H1 (cell line): ENCODE results near the gene MED16. TPM values are rescaled to one million over a fixed set of nuclear protein-coding genes. Genes with fewer than 3 reads are reported as not detected.

Experiments used
- CTCF ChIA-PET: fragments of 300-600 bp; sonication (Branson Sonifier 250); formaldehyde crosslinking; loops from one replicate; lab custom pipeline; 2021; ENCODE audit not compliant: partially characterized antibody; lab: Charles Lee
- POLR2A ChIA-PET: fragments of 300-600 bp; sonication (Branson Sonifier 250); formaldehyde crosslinking; loops from one replicate; lab custom pipeline; 2021; ENCODE audit warnings: inconsistent platforms; ENCODE audit not compliant: partially characterized antibody; lab: Charles Lee
- DNase-seq, 2 experiments: peaks; one replicate each; pipeline versions ENCODE4 v3.0.0 to v3.0.0-alpha.2; 2010 to 2022; ENCODE audit warnings: low spot score in 2 of 2, low read depth in 1 of 2, mixed read lengths in 1 of 2
- FAIRE-seq: peaks from 2 replicates; lab custom pipeline; 2011; peaks lifted over from hg19 to GRCh38; lab: Jason Lieb, UNC
- H2AFZ ChIP-seq: 2 replicates; pipeline ENCODE4 v1.8.1; 2012; ENCODE audit warnings: low read length, inconsistent platforms
- H2AK5ac ChIP-seq: 2 replicates; pipeline ENCODE4 v1.6.1; 2013; ENCODE audit warnings: low read depth, low read length
- H2BK120ac ChIP-seq: replicated peaks from 2 replicates; pipeline ENCODE3; 2013; ENCODE audit warnings: low read depth, low read length, inconsistent platforms
- H2BK12ac ChIP-seq: 2 replicates; pipeline ENCODE4 v1.6.1; 2013; ENCODE audit warnings: low read depth, low read length
- H2BK15ac ChIP-seq: 2 replicates; pipeline ENCODE4 v1.6.1; 2013; ENCODE audit warnings: low read length
- H2BK20ac ChIP-seq: 2 replicates; pipeline ENCODE4 v1.6.1; 2013; ENCODE audit warnings: low read length
- H2BK5ac ChIP-seq: 2 replicates; pipeline ENCODE4 v1.6.1; 2013; ENCODE audit warnings: low read depth, low read length
- H3K14ac ChIP-seq: 2 replicates; pipeline ENCODE4 v1.6.1; 2013; ENCODE audit warnings: inconsistent platforms; ENCODE audit not compliant: insufficient read length
- H3K18ac ChIP-seq: 2 replicates; pipeline ENCODE4 v1.6.1; 2013; ENCODE audit warnings: low read length; ENCODE audit errors: extremely low read depth
- H3K23ac ChIP-seq: 2 replicates; pipeline ENCODE4 v1.6.1; 2013; ENCODE audit warnings: inconsistent platforms; ENCODE audit not compliant: insufficient read length
- H3K23me2 ChIP-seq: 2 replicates; pipeline ENCODE4 v1.6.1; 2013; ENCODE audit warnings: low read depth, low read length
- H3K27ac ChIP-seq: 2 replicates; pipeline ENCODE4 v1.6.1; 2011; ENCODE audit warnings: low read depth, low read length, inconsistent platforms
- H3K27me3 ChIP-seq, 4 experiments: replicated peaks in 1 of 4; 1 replicate in 1 of 4; 2 replicates in 3 of 4; pipeline versions ENCODE4 v1.6.1 to v1.8.1; 2011 to 2013; ENCODE audit warnings: low read length in 3 of 4, mild to moderate bottlenecking in 3 of 4, inconsistent platforms in 2 of 4, mixed read lengths in 2 of 4, moderate library complexity in 1 of 4; ENCODE audit not compliant: control insufficient read depth in 3 of 4, insufficient read depth in 3 of 4; ENCODE audit errors: extremely low read depth in 1 of 4
- H3K36me3 ChIP-seq, 4 experiments: 2 replicates each; pipeline versions ENCODE4 v1.6.1 to v1.8.1; 2011 to 2013; ENCODE audit warnings: mild to moderate bottlenecking in 4 of 4, low read length in 3 of 4, moderate library complexity in 2 of 4, control low read depth in 1 of 4, inconsistent platforms in 1 of 4; ENCODE audit not compliant: insufficient read depth in 4 of 4, control insufficient read depth in 2 of 4
- H3K4ac ChIP-seq: replicated peaks from 2 replicates; pipeline ENCODE3; 2013; ENCODE audit warnings: low read length, low read depth, mixed read lengths, inconsistent platforms; ENCODE audit not compliant: insufficient read length
- H3K4me1 ChIP-seq, 4 experiments: replicated peaks in 1 of 4; 1 replicate in 1 of 4; 2 replicates in 3 of 4; pipeline versions ENCODE4 v1.6.1 to v1.8.1; 2011 to 2013; ENCODE audit warnings: low read length in 3 of 4, inconsistent platforms in 2 of 4, mixed read lengths in 1 of 4; ENCODE audit not compliant: insufficient read depth in 4 of 4, control insufficient read depth in 3 of 4
- H3K4me2 ChIP-seq, 2 experiments: 2 replicates each; pipeline versions ENCODE4 v1.6.1 to v1.8.1; 2011 to 2013; ENCODE audit warnings: low read depth in 2 of 2, low read length in 2 of 2, control low read depth in 1 of 2, inconsistent platforms in 1 of 2, mild to moderate bottlenecking in 1 of 2; ENCODE audit not compliant: insufficient read depth in 1 of 2
- H3K4me3 ChIP-seq, 4 experiments: fragments of 200-600, 300-600 bp in 1 of 4; sonication (generic), shearing (Covaris generic), sonication (Bioruptor Twin) in 1 of 4; 2 replicates each; pipeline versions ENCODE4 v1.5.1 to v1.8.1; 2011 to 2016; ENCODE audit warnings: low read length in 4 of 4, low read depth in 3 of 4, control low read depth in 2 of 4, inconsistent platforms in 2 of 4, mild to moderate bottlenecking in 2 of 4, mixed read lengths in 1 of 4, moderate library complexity in 1 of 4; ENCODE audit not compliant: insufficient read depth in 2 of 4; ENCODE audit errors: extremely low read depth in 1 of 4
- H3K56ac ChIP-seq: replicated peaks from 2 replicates; pipeline ENCODE3; 2013; ENCODE audit warnings: low read depth, mild to moderate bottlenecking, mixed read lengths, low read length, inconsistent platforms; ENCODE audit not compliant: insufficient read length
- H3K79me1 ChIP-seq: 2 replicates; pipeline ENCODE4 v1.6.1; 2013; ENCODE audit warnings: low read depth, low read length, control low read depth
- H3K79me2 ChIP-seq, 2 experiments: 2 replicates each; pipeline versions ENCODE4 v1.6.1 to v1.8.1; 2012 to 2013; ENCODE audit warnings: low read length in 2 of 2, mild to moderate bottlenecking in 2 of 2, inconsistent platforms in 1 of 2; ENCODE audit not compliant: insufficient read depth in 2 of 2, control insufficient read depth in 1 of 2
- H3K9ac ChIP-seq, 4 experiments: replicated peaks in 1 of 4; 1 replicate in 1 of 4; 2 replicates in 3 of 4; pipeline versions ENCODE4 v1.6.1 to v1.8.1; 2011 to 2013; ENCODE audit warnings: low read depth in 3 of 4, low read length in 3 of 4, control low read depth in 2 of 4, mild to moderate bottlenecking in 2 of 4, moderate library complexity in 2 of 4, inconsistent platforms in 1 of 4; ENCODE audit errors: extremely low read depth in 1 of 4
- H3K9me3 ChIP-seq, 2 experiments: 2 replicates each; pipeline versions ENCODE4 v1.6.1 to v1.8.1; 2012 to 2013; ENCODE audit warnings: mild to moderate bottlenecking in 2 of 2, moderate library complexity in 2 of 2, control low read depth in 1 of 2, inconsistent platforms in 1 of 2, low read depth in 1 of 2, low read length in 1 of 2, mixed read lengths in 1 of 2; ENCODE audit not compliant: insufficient read depth in 2 of 2
- H4K20me1 ChIP-seq, 2 experiments: replicated peaks in 1 of 2; 2 replicates each; pipeline versions ENCODE3 to v1.8.1; 2011 to 2013; ENCODE audit warnings: inconsistent platforms in 2 of 2, low read length in 2 of 2, mild to moderate bottlenecking in 1 of 2; ENCODE audit not compliant: insufficient read depth in 2 of 2, control insufficient read depth in 1 of 2
- H4K5ac ChIP-seq: 2 replicates; pipeline ENCODE4 v1.6.1; 2013; ENCODE audit warnings: low read length, low read depth, mixed read lengths, inconsistent platforms; ENCODE audit not compliant: insufficient read length
- H4K8ac ChIP-seq: 2 replicates; pipeline ENCODE4 v1.8.0; 2013; ENCODE audit warnings: mild to moderate bottlenecking, moderate library complexity, low read length, inconsistent platforms; ENCODE audit not compliant: insufficient read depth; ENCODE audit errors: extremely low read depth
- H4K91ac ChIP-seq: replicated peaks from 2 replicates; pipeline ENCODE3; 2013; ENCODE audit warnings: low read length, mixed read lengths, inconsistent platforms; ENCODE audit not compliant: insufficient read length
- ASH2L ChIP-seq: fragments of 200-600, 300-600 bp; sonication (generic); IDR thresholded peaks from one replicate; pipeline ENCODE4 v1.7.1; 2017; ENCODE audit warnings: low read length
- ATF2 ChIP-seq: IDR thresholded peaks from 2 replicates; pipeline ENCODE4 v1.6.1; 2012; ENCODE audit warnings: low read length, inconsistent platforms
- E2F6 ChIP-seq: IDR thresholded peaks from 2 replicates; pipeline ENCODE4 v1.6.1; 2012; ENCODE audit warnings: inconsistent platforms
- KDM1A ChIP-seq: fragments of 200-600, 300-600 bp; sonication (generic); IDR thresholded peaks from 2 replicates; pipeline ENCODE4 v1.7.1; 2016; ENCODE audit warnings: mild to moderate bottlenecking, low read length, borderline replicate concordance
- MAX ChIP-seq: IDR thresholded peaks from 2 replicates; pipeline ENCODE4 v1.6.1; 2012; ENCODE audit warnings: inconsistent platforms
- PHF8 ChIP-seq: fragments of 200-600 bp; sonication (generic); conservative IDR thresholded peaks from 2 replicates; pipeline ENCODE4 v1.7.1; 2012; ENCODE audit warnings: low read depth, mild to moderate bottlenecking, inconsistent platforms, low read length, moderate library complexity
- RFX5 ChIP-seq: IDR thresholded peaks from 2 replicates; pipeline ENCODE4 v1.6.1; 2011; ENCODE audit warnings: low read depth, low read length, improper control_type of control experiment, borderline replicate concordance
- SP4 ChIP-seq: IDR thresholded peaks from 2 replicates; pipeline ENCODE4 v1.6.1; 2012; ENCODE audit warnings: low read length, inconsistent platforms
- TAF7 ChIP-seq: optimal IDR thresholded peaks from 2 replicates; pipeline ENCODE3; 2011; ENCODE audit warnings: low read depth, mild to moderate bottlenecking, inconsistent platforms, low read length, moderate library complexity, borderline replicate concordance
- YY1 ChIP-seq: IDR thresholded peaks from 2 replicates; pipeline ENCODE4 v1.6.1; 2011; ENCODE audit warnings: low read depth, mild to moderate bottlenecking, low read length
- ZNF274 ChIP-seq: IDR thresholded peaks from 2 replicates; pipeline ENCODE4 v1.7.0; 2012; ENCODE audit warnings: low read length, borderline replicate concordance; ENCODE audit errors: extremely low read depth
- WGBS, 2 experiments: shearing (Covaris generic) in 1 of 2; methylation state at CpG; one replicate each; pipeline versions ENCODE4 v1.1.6 to v1.1.7; 2013 to 2015; ENCODE audit warnings: low lambda C conversion rate in 2 of 2, mixed read lengths in 2 of 2, inconsistent platforms in 1 of 2, low coverage in 1 of 2, missing lambda C conversion rate in 1 of 2; ENCODE audit not compliant: insufficient replicate concordance in 2 of 2, insufficient coverage in 1 of 2, insufficient read length in 1 of 2; ENCODE audit errors: extremely low coverage in 1 of 2, missing lambda C conversion rate in 1 of 2; 5-methylcytosine and 5-hydroxymethylcytosine counted together
- polyA plus RNA-seq, 7 experiments: library from polyadenylated mRNA; depleted of rRNA in 3 of 7; stranded (reverse) in 5 of 7; unstranded in 2 of 7; fragments of >200 nt in 5 of 7; fragments of 200-250 nt in 2 of 7; gene quantifications; 1 replicate in 5 of 7; 2 replicates in 1 of 7; 4 replicates in 1 of 7; pipeline versions ENCODE4 v1.2.1 to v1.2.3, GENCODE V29; 2011 to 2013; ENCODE audit warnings: missing spikeins in 2 of 7, mixed read lengths in 2 of 7
- total RNA-seq: library from RNA; stranded (reverse); fragmentation: NEBNext Ultra II Directional; extraction: Animal tissue kit (Norgen Biotek cat#: 25700); gene quantifications from 2 replicates; pipeline ENCODE4 v1.2.1, GENCODE V29; 2021

MED16 gene
- total and polyA plus RNA-seq, 2 of the 8 experiments (the other 6 are each of a cell fraction or from before 2014, with no cell fraction given), result 51.0 to 67.2 TPM

GRCh38 chr19:896999-897398, 4.0 kb upstream of the MED16 start:
- CTCF ChIA-PET, result interaction anchor here (0.8 to 2.2 kb wide), 11 partner anchors 9 to 312 kb away, joined by 3 to 9 read pairs (median 4); partner anchors contain the start of gene AZU1
- no peak overlapping the region for H3K23ac ChIP-seq
- H2AFZ ChIP-seq, result no peak overlapping the region
- no peak overlapping the region for H3K14ac ChIP-seq
- no peak overlapping the region for H3K56ac ChIP-seq
- H3K4ac ChIP-seq, result no peak overlapping the region
- H2BK12ac ChIP-seq, result no peak overlapping the region
- no peak overlapping the region for H3K27ac ChIP-seq
- H3K23me2 ChIP-seq, result peaks cover 6% of the 10 kb centered on the region; the same call in 1 of the 2 replicates
- H3K4me3 ChIP-seq, result no peak overlapping the region
- FAIRE-seq (no peak), DNase-seq (no peak)
- peaks cover 0 to 13% (median 2%) of the 10 kb centered on the region in 4 experiments; a peak in 2 of 8 replicates for H3K36me3 ChIP-seq
- no peak overlapping the region for H3K4me2 ChIP-seq
- no peak overlapping the region for H4K5ac ChIP-seq
- H3K79me1 ChIP-seq, result no peaks in the 10 kb centered on the region
- no peak overlapping the region for H2BK15ac ChIP-seq
- whole genome bisulfite sequencing, 2 experiments, result 83% methylated on average over 11 of the region's 11 CpGs; no CpG with 5 or more reads in 1 of the 2 experiments
- no peak overlapping the region for H2AK5ac ChIP-seq
- H2BK120ac ChIP-seq, result no peak overlapping the region
- no peak overlapping the region for H3K9ac ChIP-seq
- H3K9me3 ChIP-seq, result no peaks in the 10 kb centered on the region
- POLR2A ChIA-PET, result interaction anchor here (1.0 to 1.9 kb wide), 6 partner anchors 9 to 96 kb away, joined by 3 to 5 read pairs (median 4); no protein-coding TSS in a partner anchor
- H2BK20ac ChIP-seq, result no peak overlapping the region
- no peak overlapping the region for H4K8ac ChIP-seq
- H3K27me3 ChIP-seq, result no peaks in the 10 kb centered on the region
- H2BK5ac ChIP-seq, result no peak overlapping the region
- H4K91ac ChIP-seq, result no peak overlapping the region
- H3K4me1 ChIP-seq, result peaks cover 0 to 10% (median 5%) of the 10 kb centered on the region in 4 experiments; a peak in 5 of 7 replicates
- peaks cover 10 to 19% of the 10 kb centered on the region in 2 experiments for H4K20me1 ChIP-seq
- no peaks in the 10 kb centered on the region; a peak in 1 of 4 replicates for H3K79me2 ChIP-seq
- H3K18ac ChIP-seq, result no peak overlapping the region
- TF ChIP-seq KDM1A (no peak), MAX (no peak), ASH2L (no peak), RFX5 (no peak), TAF7 (no peak), SP4 (no peak), PHF8 (no peak), E2F6 (no peak), YY1 (no peak), ZNF274 (no peak), ATF2 (no peak)
